K562 (cell line): ENCODE data around the gene HYAL1. TPM values are rescaled to one million over a fixed set of nuclear protein-coding genes. Genes with fewer than 3 reads are reported as not detected.

Experiments used
- ATAC-seq: fragments of 200-7000 bp; cut with Tn5 transposase; 3 replicates; pipeline ENCODE4 v1.9.1; 2020; ENCODE audit warnings: moderate library complexity
- BruUV-seq: library from RNA; stranded (reverse); fragments of 400-500 nt; replicated peaks from 2 replicates; lab custom pipeline; 2021; lab: Mats Ljungman, UMichigan
- CTCF ChIA-PET: fragments of 300-600 bp; formaldehyde crosslinking; extraction: SDS; loops from one replicate; lab custom pipeline; 2021; ENCODE audit warnings: low intra/inter-chr PET ratio; lab: Yijun Ruan, JAX
- POLR2A ChIA-PET: fragments of 300-600, 350-650 bp; sonication (Branson Sonifier 250); formaldehyde crosslinking; extraction: SDS; loops from one replicate; lab custom pipeline; 2021; ENCODE audit warnings: antibody characterized with exemption, inconsistent platforms; lab: Yijun Ruan, JAX
- DNase-seq, 4 experiments: peaks; one replicate each; pipeline versions ENCODE4 v3.0.0 to v3.0.0-alpha.2; 2011 to 2018; ENCODE audit warnings: low spot score in 3 of 4, mixed read lengths in 3 of 4; ENCODE audit errors: extremely low read depth in 1 of 4
- FAIRE-seq: peaks from 2 replicates; lab custom pipeline; 2011; peaks lifted over from hg19 to GRCh38; lab: Jason Lieb, UNC
- H2AFZ ChIP-seq: 2 replicates; pipeline ENCODE4 v1.6.0; 2011; ENCODE audit warnings: low read depth, low read length, control low read depth, inconsistent platforms
- H3K27ac ChIP-seq: fragments of 200-600 bp; 3 replicates; pipeline ENCODE4 v1.8.0; 2011; ENCODE audit warnings: low read depth, mild to moderate bottlenecking, control low read depth, inconsistent platforms, low read length, moderate library complexity, mixed read lengths; ENCODE audit errors: extremely low read depth
- H3K27me3 ChIP-seq, 2 experiments: fragments of 300-600 bp in 1 of 2; 2 replicates in 1 of 2; 3 replicates in 1 of 2; pipeline versions ENCODE4 v1.6.0 to v1.8.0; 2011; ENCODE audit warnings: inconsistent platforms in 2 of 2, low read length in 2 of 2, mild to moderate bottlenecking in 1 of 2, mixed read lengths in 1 of 2, moderate library complexity in 1 of 2; ENCODE audit not compliant: control insufficient read depth in 2 of 2, insufficient read depth in 2 of 2
- H3K36me3 ChIP-seq: fragments of 300-600 bp; 3 replicates; pipeline ENCODE4 v1.8.0; 2011; ENCODE audit warnings: mild to moderate bottlenecking, low read length, inconsistent platforms; ENCODE audit not compliant: control insufficient read depth, insufficient read depth
- H3K4me1 ChIP-seq, 2 experiments: fragments of 200-600 bp in 1 of 2; replicated peaks in 1 of 2; 2 replicates in 1 of 2; 3 replicates in 1 of 2; pipeline versions ENCODE4 v1.5.1 to v1.8.0; 2011; ENCODE audit warnings: inconsistent platforms in 2 of 2, low read length in 2 of 2, mild to moderate bottlenecking in 1 of 2, mixed read lengths in 1 of 2, moderate library complexity in 1 of 2; ENCODE audit not compliant: control insufficient read depth in 2 of 2, insufficient read depth in 2 of 2
- H3K4me2 ChIP-seq: 2 replicates; pipeline ENCODE4 v1.6.1; 2011; ENCODE audit warnings: low read length, control low read depth, inconsistent platforms, mixed read lengths; ENCODE audit not compliant: insufficient read depth
- H3K4me3 ChIP-seq: fragments of 200-600 bp; sonication (generic), shearing (Covaris generic); 2 replicates; pipeline ENCODE4 v1.5.1; 2016; ENCODE audit warnings: control low read depth, inconsistent platforms
- H3K79me2 ChIP-seq: fragments of 200-600 bp; 3 replicates; pipeline ENCODE4 v1.8.0; 2011; ENCODE audit warnings: low read length, inconsistent platforms; ENCODE audit not compliant: control insufficient read depth, insufficient read depth
- H3K9ac ChIP-seq, 2 experiments: 2 replicates each; pipeline versions ENCODE4 v1.6.0 to v1.6.1; 2011; ENCODE audit warnings: low read depth in 2 of 2, low read length in 2 of 2, control low read depth in 1 of 2, inconsistent platforms in 1 of 2, mild to moderate bottlenecking in 1 of 2, mixed read lengths in 1 of 2; ENCODE audit not compliant: insufficient read depth in 1 of 2
- H3K9me1 ChIP-seq: one replicate; pipeline ENCODE4 v1.6.0; 2011; ENCODE audit warnings: inconsistent platforms, mild to moderate bottlenecking, low read length, moderate library complexity; ENCODE audit not compliant: control insufficient read depth, insufficient read depth
- H3K9me3 ChIP-seq: replicated peaks from 2 replicates; pipeline ENCODE4 v1.5.1; 2011; ENCODE audit warnings: low read depth, low read length, inconsistent platforms; ENCODE audit not compliant: control insufficient read depth, insufficient read depth
- H4K20me1 ChIP-seq: replicated peaks from 2 replicates; pipeline ENCODE4 v1.6.1; 2011; ENCODE audit warnings: low read length, inconsistent platforms, mixed read lengths; ENCODE audit not compliant: control insufficient read depth, insufficient read depth
- CREB1 ChIP-seq, 2 experiments: sonication (generic) in 1 of 2; formaldehyde crosslinking in 1 of 2; IDR thresholded peaks; 2 replicates each; pipeline versions ENCODE4 v1.6.1 to v1.8.0; 2012 to 2022; ENCODE audit warnings: inconsistent platforms in 1 of 2, mild to moderate bottlenecking in 1 of 2, missing genetic modification reagents in 1 of 2, moderate library complexity in 1 of 2
- EZH2 ChIP-seq: IDR thresholded peaks from 2 replicates; pipeline ENCODE4 v1.6.1; 2012; ENCODE audit warnings: low read depth, mild to moderate bottlenecking, inconsistent platforms, low read length, borderline replicate concordance
- KLF6 ChIP-seq: fragments of 250-450 bp; sonication (Bioruptor Pico); IDR thresholded peaks from 2 replicates; pipeline ENCODE4 v1.4.0; 2020; ENCODE audit warnings: mild to moderate bottlenecking, moderate library complexity, borderline replicate concordance
- NR1H2 ChIP-seq: sonication (generic); formaldehyde crosslinking; IDR thresholded peaks from 2 replicates; pipeline ENCODE4 v1.4.0; 2020; ENCODE audit warnings: mild to moderate bottlenecking, missing genetic modification reagents
- NUFIP1 ChIP-seq: fragments of 450-650 bp; IDR thresholded peaks from 2 replicates; pipeline ENCODE4 v1.6.1; 2018; ENCODE audit not compliant: partially characterized antibody
- PTTG1 ChIP-seq: fragments of 450-650 bp; IDR thresholded peaks from 2 replicates; pipeline ENCODE4 v1.6.1; 2016; ENCODE audit warnings: low read depth, mild to moderate bottlenecking, missing genetic modification characterization, missing compliant biosample characterization
- RB1 ChIP-seq: fragments of 450-650 bp; IDR thresholded peaks from 2 replicates; pipeline ENCODE4 v1.6.1; 2017; ENCODE audit warnings: low read depth, mild to moderate bottlenecking
- SAFB ChIP-seq: fragments of 200-400 bp; formaldehyde crosslinking; IDR thresholded peaks from 2 replicates; pipeline ENCODE4 v1.6.1; 2017; ENCODE audit warnings: low read depth, low read length, borderline replicate concordance
- TSC22D4 ChIP-seq: fragments of 450-650 bp; IDR thresholded peaks from 2 replicates; pipeline ENCODE4 v1.6.1; 2016; ENCODE audit warnings: missing genetic modification characterization, missing biosample characterization, control low read depth
- ZNF133 ChIP-seq: fragments of 250-450 bp; sonication (Bioruptor Pico); IDR thresholded peaks from 2 replicates; pipeline ENCODE4 v1.4.0; 2020; ENCODE audit warnings: mild to moderate bottlenecking
- ZNF354B ChIP-seq: fragments of 250-450 bp; sonication (Bioruptor Pico); IDR thresholded peaks from 2 replicates; pipeline ENCODE4 v1.4.0; 2020
- ZNF57 ChIP-seq: fragments of 450-650 bp; formaldehyde crosslinking; IDR thresholded peaks from 2 replicates; pipeline ENCODE4 v1.4.0; 2020; ENCODE audit warnings: mild to moderate bottlenecking, moderate library complexity
- ZNF75A ChIP-seq: fragments of 450-650 bp; formaldehyde crosslinking; IDR thresholded peaks from 2 replicates; pipeline ENCODE4 v1.4.0; 2020; ENCODE audit warnings: mild to moderate bottlenecking
- ZSCAN29 ChIP-seq: fragments of 450-650 bp; IDR thresholded peaks from 2 replicates; pipeline ENCODE4 v1.6.1; 2017
- in situ Hi-C: fragments of 300-500 bp; cut with MboI; formaldehyde crosslinking; loops from 4 replicates; pipeline ENCODE4 v1.15.0; 2018; ENCODE audit warnings: inconsistent platforms, mixed read lengths
- intact Hi-C: fragments of 100-400 bp; cut with micrococcal nuclease; formaldehyde crosslinking; loops from 2 replicates; pipeline ENCODE4 v1.14.2; 2022
- polyA plus RNA-seq, 8 experiments: library from polyadenylated mRNA; depleted of rRNA in 4 of 8; stranded (reverse) in 5 of 8; unstranded in 3 of 8; fragments of >200 nt; fragmentation: Nextera tagmentation in 2 of 8; fragmentation: Illumina TruSeq in 1 of 8; extraction: Ambion mirVana in 2 of 8; extraction: Trizol in 1 of 8; gene quantifications; 2 replicates each; pipeline versions ENCODE4 v1.2.1 to v1.2.3, GENCODE V29; 2011 to 2014; ENCODE audit warnings: inconsistent platforms in 1 of 8, missing spikeins in 1 of 8
- total RNA-seq, 7 experiments: library from RNA; depleted of rRNA in 6 of 7; stranded (reverse); fragments of >200 nt in 6 of 7; fragmentation: Illumina TruSeq in 2 of 7; extraction: Trizol in 2 of 7; gene quantifications; 2 replicates each; pipeline versions ENCODE4 v1.2.1 to v1.2.3, GENCODE V29; 2011 to 2021; ENCODE audit warnings: low replicate concordance in 1 of 7
- TF ChIP-seq, protein P1 (sequence below): sonication (generic); formaldehyde crosslinking; IDR thresholded peaks from 2 replicates; pipeline ENCODE4 v1.8.1; 2022; ENCODE audit warnings: missing genetic modification reagents
- TF ChIP-seq, protein P2 (sequence below): sonication (generic); formaldehyde crosslinking; IDR thresholded peaks from 2 replicates; pipeline ENCODE4 v1.4.0; 2020; ENCODE audit warnings: mild to moderate bottlenecking, missing genetic modification reagents
- TF ChIP-seq, protein P3 (sequence below): sonication (generic); formaldehyde crosslinking; IDR thresholded peaks from 2 replicates; pipeline ENCODE4 v1.8.0; 2022; ENCODE audit warnings: mild to moderate bottlenecking, low read depth, missing genetic modification reagents

Gene HYAL1
- total and polyA plus RNA-seq, 9 of the 15 experiments (the other 6 are each of a cell fraction or from before 2014, with no cell fraction given): 1.4 to 8.5 (median 4.7) TPM

DNA sequence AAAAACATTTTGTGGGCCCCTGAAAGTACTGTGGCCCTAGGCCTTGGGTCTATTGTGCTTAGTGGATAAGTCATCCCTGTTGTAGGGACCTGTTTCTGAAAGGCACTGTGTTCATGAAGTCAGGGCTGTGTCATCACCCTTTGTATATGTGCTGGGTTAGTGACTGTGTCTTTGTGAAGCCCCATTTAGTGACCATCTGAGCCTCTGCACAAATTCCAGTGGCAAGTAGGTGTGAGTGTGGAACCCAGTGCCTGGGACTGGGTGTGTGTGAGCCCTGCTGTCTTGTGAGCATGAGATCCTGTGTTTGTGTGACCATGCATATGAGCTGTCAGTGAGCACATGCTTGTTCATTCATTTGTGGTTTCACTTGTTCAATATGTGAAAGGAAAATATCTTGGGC lies 1.2 kb upstream of the HYAL1 start:
- Histone ChIP-seq H3K9me1 (no peaks in the 10 kb centered on the region), H3K27me3 (no peaks in the 10 kb centered on the region), H3K4me3 (no peak overlapping the region), H2AFZ (no peak overlapping the region), H3K27ac (peak overlapping the region; percentile 24; the same call in 1 of the 3 replicates), H3K9ac (peak overlapping the region in 1 of 2 experiments; percentile 71; a peak in 2 of 4 replicates), H3K79me2 (peaks cover 30% of the 10 kb centered on the region), H3K36me3 (peaks cover 8% of the 10 kb centered on the region; the same call in 2 of the 3 replicates), H4K20me1 (no peaks in the 10 kb centered on the region), H3K9me3 (no peaks in the 10 kb centered on the region), H3K4me1 (peaks cover 20 to 37% of the 10 kb centered on the region in 2 experiments; a peak in 4 of 5 replicates), H3K4me2 (no peak overlapping the region)
- DNase-seq: no peak
- no peak for TF ChIP-seq RB1
- TF ChIP-seq, protein P1, sequence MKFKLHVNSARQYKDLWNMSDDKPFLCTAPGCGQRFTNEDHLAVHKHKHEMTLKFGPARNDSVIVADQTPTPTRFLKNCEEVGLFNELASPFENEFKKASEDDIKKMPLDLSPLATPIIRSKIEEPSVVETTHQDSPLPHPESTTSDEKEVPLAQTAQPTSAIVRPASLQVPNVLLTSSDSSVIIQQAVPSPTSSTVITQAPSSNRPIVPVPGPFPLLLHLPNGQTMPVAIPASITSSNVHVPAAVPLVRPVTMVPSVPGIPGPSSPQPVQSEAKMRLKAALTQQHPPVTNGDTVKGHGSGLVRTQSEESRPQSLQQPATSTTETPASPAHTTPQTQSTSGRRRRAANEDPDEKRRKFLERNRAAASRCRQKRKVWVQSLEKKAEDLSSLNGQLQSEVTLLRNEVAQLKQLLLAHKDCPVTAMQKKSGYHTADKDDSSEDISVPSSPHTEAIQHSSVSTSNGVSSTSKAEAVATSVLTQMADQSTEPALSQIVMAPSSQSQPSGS: no peak
- no peak for TF ChIP-seq CREB1 (IDR thresholded peaks at IDR 0.05)
- TF ChIP-seq CREB1 (CRISPR knock-in tag; IDR thresholded peaks at IDR 0.05): no peak
- no peak for TF ChIP-seq TSC22D4 (tag)
- TF ChIP-seq ZNF57 (CRISPR knock-in tag): no peak
- no peak for TF ChIP-seq SAFB
- no peak for TF ChIP-seq ZSCAN29
- no peak for TF ChIP-seq PTTG1 (tag)
- TF ChIP-seq, protein P2, sequence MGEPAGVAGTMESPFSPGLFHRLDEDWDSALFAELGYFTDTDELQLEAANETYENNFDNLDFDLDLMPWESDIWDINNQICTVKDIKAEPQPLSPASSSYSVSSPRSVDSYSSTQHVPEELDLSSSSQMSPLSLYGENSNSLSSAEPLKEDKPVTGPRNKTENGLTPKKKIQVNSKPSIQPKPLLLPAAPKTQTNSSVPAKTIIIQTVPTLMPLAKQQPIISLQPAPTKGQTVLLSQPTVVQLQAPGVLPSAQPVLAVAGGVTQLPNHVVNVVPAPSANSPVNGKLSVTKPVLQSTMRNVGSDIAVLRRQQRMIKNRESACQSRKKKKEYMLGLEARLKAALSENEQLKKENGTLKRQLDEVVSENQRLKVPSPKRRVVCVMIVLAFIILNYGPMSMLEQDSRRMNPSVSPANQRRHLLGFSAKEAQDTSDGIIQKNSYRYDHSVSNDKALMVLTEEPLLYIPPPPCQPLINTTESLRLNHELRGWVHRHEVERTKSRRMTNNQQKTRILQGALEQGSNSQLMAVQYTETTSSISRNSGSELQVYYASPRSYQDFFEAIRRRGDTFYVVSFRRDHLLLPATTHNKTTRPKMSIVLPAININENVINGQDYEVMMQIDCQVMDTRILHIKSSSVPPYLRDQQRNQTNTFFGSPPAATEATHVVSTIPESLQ (CRISPR knock-in tag): no peak
- TF ChIP-seq EZH2: no peak
- no peak for TF ChIP-seq ZNF133 (CRISPR knock-in tag)
- TF ChIP-seq NR1H2 (CRISPR knock-in tag): no peak
- TF ChIP-seq, protein P3, sequence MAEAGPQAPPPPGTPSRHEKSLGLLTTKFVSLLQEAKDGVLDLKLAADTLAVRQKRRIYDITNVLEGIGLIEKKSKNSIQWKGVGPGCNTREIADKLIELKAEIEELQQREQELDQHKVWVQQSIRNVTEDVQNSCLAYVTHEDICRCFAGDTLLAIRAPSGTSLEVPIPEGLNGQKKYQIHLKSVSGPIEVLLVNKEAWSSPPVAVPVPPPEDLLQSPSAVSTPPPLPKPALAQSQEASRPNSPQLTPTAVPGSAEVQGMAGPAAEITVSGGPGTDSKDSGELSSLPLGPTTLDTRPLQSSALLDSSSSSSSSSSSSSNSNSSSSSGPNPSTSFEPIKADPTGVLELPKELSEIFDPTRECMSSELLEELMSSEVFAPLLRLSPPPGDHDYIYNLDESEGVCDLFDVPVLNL (CRISPR knock-in tag): no peak
- no peak for TF ChIP-seq NUFIP1
- TF ChIP-seq ZNF75A (CRISPR knock-in tag): no peak
- TF ChIP-seq KLF6: no peak
- TF ChIP-seq ZNF354B (CRISPR knock-in tag): no peak
- no peak for FAIRE-seq
- no peak for ATAC-seq
- intact Hi-C loops: no loop called here
- ChIA-PET POLR2A (no interaction called here), CTCF (no interaction called here)
- in situ Hi-C loops: no loop called here
- no TSS peak for BruUV-seq
